ENCODE measurements around the gene YBX2. TPM values are rescaled to one million over a fixed set of nuclear protein-coding genes. Genes with fewer than 3 reads are reported as not detected.

YBX2 gene
- polyA plus RNA-seq, 3 donors from 2014 or later, result not detected

GRCh38 chr17:7289256-7290032, 5.0 kb downstream of the YBX2 start:
- Mint-ChIP-seq H3K36me3 (peaks cover 0 to 4% (median 0%) of the 10 kb centered on the region in 3 donors), H3K27ac (no peak overlapping the region), H3K4me3 (no peak overlapping the region), H3K4me1 (peaks cover 6 to 7% of the 10 kb centered on the region in 2 donors), H3K27me3 (ENCODE audit: low read depth in 3 of 3) (peaks cover 3 to 21% (median 10%) of the 10 kb centered on the region in 3 donors), H3K9me3 (no peaks in the 10 kb centered on the region)
- DNase-seq, result no peak

GRCh38 chr17:7285679-7286078, 8.8 kb downstream of the YBX2 start:
- H3K36me3 Mint-ChIP-seq, result no peaks in the 10 kb centered on the region
- H3K27me3 Mint-ChIP-seq (ENCODE audit: low read depth in 3 of 3), result peaks cover 7 to 16% (median 10%) of the 10 kb centered on the region in 3 donors
- peaks cover 15 to 20% of the 10 kb centered on the region in 2 donors for H3K4me1 Mint-ChIP-seq
- no peak overlapping the region for H3K4me3 Mint-ChIP-seq
- DNase-seq, result no peak
- H3K9me3 Mint-ChIP-seq, result no peaks in the 10 kb centered on the region
- H3K27ac Mint-ChIP-seq, result no peak overlapping the region

- peaks cover 9 to 16% (median 15%) of the 10 kb centered on the region in 3 donors for H3K27me3 Mint-ChIP-seq (ENCODE audit: low read depth in 3 of 3)
- H3K4me1 Mint-ChIP-seq, result peaks cover 21 to 28% of the 10 kb centered on the region in 2 donors
- no peaks in the 10 kb centered on the region for H3K36me3 Mint-ChIP-seq
- H3K27ac Mint-ChIP-seq, result no peak overlapping the region
- H3K9me3 Mint-ChIP-seq, result no peaks in the 10 kb centered on the region
- no peak overlapping the region for H3K4me3 Mint-ChIP-seq
- no peak for DNase-seq
Observed at GRCh38 chr17:7284911-7285310, 9.5 kb downstream of the YBX2 start.

GRCh38 chr17:7283471-7284216, 10.8 kb downstream of the YBX2 start:
- Mint-ChIP-seq H3K9me3 (no peaks in the 10 kb centered on the region), H3K4me3 (peak overlapping the region in 1 of 5 donors; percentile 12), H3K4me1 (peaks cover 21 to 29% of the 10 kb centered on the region in 2 donors), H3K27me3 (ENCODE audit: low read depth in 3 of 3) (peaks cover 9 to 20% (median 12%) of the 10 kb centered on the region in 3 donors), H3K27ac (no peak overlapping the region), H3K36me3 (no peaks in the 10 kb centered on the region)
- DNase-seq, result no peak

GRCh38 chr17:7282752-7283321, 11.6 kb downstream of the YBX2 start:
- Mint-ChIP-seq H3K4me1 (peaks cover 21 to 29% of the 10 kb centered on the region in 2 donors), H3K4me3 (peak overlapping the region; percentile 2 to 78 (median 47)), H3K36me3 (no peaks in the 10 kb centered on the region), H3K27ac (no peak overlapping the region), H3K27me3 (ENCODE audit: low read depth in 3 of 3) (peaks cover 8 to 20% (median 9%) of the 10 kb centered on the region in 3 donors), H3K9me3 (no peaks in the 10 kb centered on the region)
- DNase-seq, result no peak

GRCh38 chr17:7281953-7282751, 12.3 kb downstream of the YBX2 start:
- Mint-ChIP-seq H3K27me3 (ENCODE audit: low read depth in 3 of 3) (peaks cover 3 to 20% (median 7%) of the 10 kb centered on the region in 3 donors), H3K9me3 (no peaks in the 10 kb centered on the region), H3K27ac (no peak overlapping the region), H3K4me1 (peaks cover 21 to 29% of the 10 kb centered on the region in 2 donors), H3K4me3 (peak overlapping the region; percentile 52 to 80 (median 78)), H3K36me3 (no peaks in the 10 kb centered on the region)
- DNase-seq, result no peak

- Mint-ChIP-seq H3K4me1 (peaks cover 21 to 29% of the 10 kb centered on the region in 2 donors), H3K4me3 (peak within 1 kb of the TSS; percentile 71 to 86 (median 80)), H3K27ac (peak within 1 kb of the TSS in 4 of 6 donors; percentile 15 to 71 (median 50)), H3K27me3 (ENCODE audit: low read depth in 3 of 3) (peaks cover 3 to 20% (median 6%) of the 10 kb centered on the region in 3 donors), H3K9me3 (no peaks in the 10 kb centered on the region), H3K36me3 (no peaks in the 10 kb centered on the region)
- peak; percentile 55 to 61 (median 59) for DNase-seq
Observed at GRCh38 chr17:7281074-7281952, 13.1 kb downstream of the YBX2 start, which contains the start of gene SLC2A4. SLC2A4 (plus strand) TSS chr17:7281718; CDS start chr17:7281935, 217 bp downstream.

GRCh38 chr17:7280519-7281073, 13.8 kb downstream of the YBX2 start:
- Mint-ChIP-seq H3K4me3 (peak overlapping the region; percentile 71 to 86 (median 80)), H3K4me1 (peaks cover 21 to 29% of the 10 kb centered on the region in 2 donors), H3K27ac (peak overlapping the region in 4 of 6 donors; percentile 15 to 71 (median 50)), H3K36me3 (no peaks in the 10 kb centered on the region), H3K9me3 (no peaks in the 10 kb centered on the region), H3K27me3 (ENCODE audit: low read depth in 3 of 3) (peaks cover 3 to 20% (median 4%) of the 10 kb centered on the region in 3 donors)
- DNase-seq, result peak; percentile 80 to 85 (median 83)

GRCh38 chr17:7279448-7279847, 15.0 kb downstream of the YBX2 start:
- H3K4me1 Mint-ChIP-seq, result peaks cover 21 to 29% of the 10 kb centered on the region in 2 donors
- H3K4me3 Mint-ChIP-seq, result no peak overlapping the region
- H3K36me3 Mint-ChIP-seq, result no peaks in the 10 kb centered on the region
- peaks cover 3 to 20% (median 5%) of the 10 kb centered on the region in 3 donors for H3K27me3 Mint-ChIP-seq (ENCODE audit: low read depth in 3 of 3)
- H3K27ac Mint-ChIP-seq, result no peak overlapping the region
- no peaks in the 10 kb centered on the region for H3K9me3 Mint-ChIP-seq
- no peak for DNase-seq

GRCh38 chr17:7266784-7267183, 27.7 kb downstream of the YBX2 start:
- no peak overlapping the region for H3K27ac Mint-ChIP-seq
- peaks cover 16 to 17% of the 10 kb centered on the region in 2 donors for H3K4me1 Mint-ChIP-seq
- no peak overlapping the region for H3K4me3 Mint-ChIP-seq
- no peak for DNase-seq
- no peaks in the 10 kb centered on the region for H3K36me3 Mint-ChIP-seq
- no peaks in the 10 kb centered on the region for H3K9me3 Mint-ChIP-seq
- peaks cover 5 to 35% (median 14%) of the 10 kb centered on the region in 3 donors for H3K27me3 Mint-ChIP-seq (ENCODE audit: low read depth in 3 of 3)

- no peaks in the 10 kb centered on the region for H3K9me3 Mint-ChIP-seq
- DNase-seq, result no peak
- peak overlapping the region; percentile 3 to 66 (median 48) for H3K4me3 Mint-ChIP-seq
- H3K36me3 Mint-ChIP-seq, result peaks cover 0 to 4% (median 0%) of the 10 kb centered on the region in 3 donors
- peaks cover 5 to 35% (median 18%) of the 10 kb centered on the region in 3 donors for H3K27me3 Mint-ChIP-seq (ENCODE audit: low read depth in 3 of 3)
- H3K27ac Mint-ChIP-seq, result peak overlapping the region in 1 of 6 donors; percentile 11
- peaks cover 17 to 25% of the 10 kb centered on the region in 2 donors for H3K4me1 Mint-ChIP-seq
Observed at GRCh38 chr17:7263801-7264078, 30.7 kb downstream of the YBX2 start.

All from immature natural killer cell (primary cell).